Stimulated activated CD8-positive, alpha-beta memory T cell treated with anti-CD3 and anti-CD28 coated beads, Interleukin-15, amount 100 ng/mL, for 4 hours (primary cell): Measurements from ENCODE around the gene SGCD.

Source experiments
- DNase-seq, 2 donors: peaks; one replicate each; pipeline ENCODE4 v3.0.0-alpha.2; 2020; ENCODE audit warnings: low read depth in 2 of 2

SGCD gene

GRCh38 chr5:156326718-156327259, at the start of gene SGCD:
SGCD (plus strand) TSS chr5:156327164.
- DNase-seq = no peak

GRCh38 chr5:156277290-156277689, 49.7 kb upstream of the SGCD start:
- no peak for DNase-seq

- no peak for DNase-seq
Measured at GRCh38 chr5:156295431-156295830, 31.5 kb upstream of the SGCD start.

DNA sequence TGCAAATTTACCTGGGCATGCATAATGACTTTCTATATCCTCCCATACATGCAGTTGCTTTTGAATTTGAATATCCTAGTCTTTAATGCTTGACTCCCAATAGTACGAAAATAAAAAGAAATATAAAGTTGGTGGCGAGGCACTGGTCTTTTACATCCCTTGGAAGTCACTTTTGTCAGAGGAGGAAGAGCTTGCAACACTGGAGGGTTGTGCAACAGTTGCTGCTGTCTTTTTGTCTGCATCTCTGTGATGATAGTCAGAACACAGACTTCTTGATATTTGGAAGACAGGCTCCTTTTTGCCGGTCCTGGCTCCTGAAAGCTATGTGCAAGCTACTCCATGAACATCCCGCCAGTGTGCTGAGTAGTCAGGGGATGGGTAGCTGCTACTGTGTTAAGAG, 16.8 kb upstream of the SGCD start:
- no peak for DNase-seq

GRCh38 chr5:156312897-156313694, 13.9 kb upstream of the SGCD start:
- no peak for DNase-seq

- DNase-seq = no peak
Measured at GRCh38 chr5:156314416-156314815, 12.5 kb upstream of the SGCD start.

DNA sequence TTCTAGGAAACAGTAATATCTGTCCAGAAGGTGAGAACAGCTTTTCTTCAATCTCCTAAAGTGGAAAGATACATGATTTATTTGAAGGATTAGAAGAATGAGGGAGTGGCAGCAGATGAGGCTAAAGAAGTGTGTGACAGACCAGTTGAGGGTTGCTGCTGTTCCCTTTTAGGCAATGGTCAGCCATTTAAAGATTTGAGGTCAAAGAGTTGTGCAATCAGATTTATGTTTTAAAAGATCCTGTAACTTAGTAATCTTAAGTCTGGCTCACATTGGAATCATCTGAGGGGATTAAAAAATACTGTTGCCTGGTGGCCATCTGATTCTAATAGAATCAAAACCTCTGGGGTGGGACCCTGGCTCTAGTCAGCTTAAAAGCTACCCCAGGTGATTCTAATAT, 4.3 kb upstream of the SGCD start:
- no peak for DNase-seq

GRCh38 chr5:156327296-156327695, 332 bp downstream of the SGCD start:
- no peak for DNase-seq

GRCh38 chr5:156328161-156328560, 1.2 kb downstream of the SGCD start:
- no peak for DNase-seq

DNA sequence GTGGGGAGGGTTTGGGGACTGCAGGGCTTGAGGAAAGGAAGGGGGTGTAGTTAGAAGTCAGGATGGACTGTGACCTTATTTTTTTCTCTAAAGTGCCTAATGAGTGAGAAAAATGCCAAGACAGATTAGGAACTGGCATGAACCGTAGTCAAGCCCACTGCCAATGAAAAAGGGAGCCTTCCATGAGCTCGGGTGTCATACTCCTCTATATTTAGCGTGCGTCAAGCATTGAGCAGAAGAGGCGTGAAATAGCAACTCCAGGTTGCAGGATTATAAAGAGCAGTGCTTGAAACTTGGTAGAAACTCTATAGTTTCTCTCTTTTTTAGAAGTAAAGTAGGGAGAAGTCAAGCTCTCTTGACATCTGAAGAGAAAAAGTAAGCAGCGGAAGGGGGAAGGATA, 1.8 kb downstream of the SGCD start:
- no peak for DNase-seq

DNA sequence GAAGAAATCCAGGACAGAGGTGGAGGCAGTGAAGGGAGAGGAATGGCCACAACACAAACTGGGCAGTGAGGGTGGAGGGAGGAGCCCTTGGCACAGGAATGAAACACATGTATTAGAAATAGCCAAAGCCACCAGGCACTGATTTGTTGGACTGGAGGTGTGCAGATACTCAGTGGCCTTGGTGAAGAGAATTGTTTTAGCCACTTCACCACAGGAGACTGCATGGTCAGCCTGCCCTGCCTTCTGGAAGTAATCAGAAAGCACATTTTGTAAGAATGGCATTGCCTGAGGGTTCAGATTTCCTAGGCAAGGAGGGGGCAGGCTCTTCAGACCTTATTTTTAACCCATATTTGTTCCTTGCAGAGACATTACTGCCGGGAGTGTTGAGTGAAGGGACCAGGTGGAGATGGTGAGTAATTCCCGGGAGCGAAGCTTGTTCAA, 2.2 kb downstream of the SGCD start:
- no peak for DNase-seq

GRCh38 chr5:156330141-156330870, 3.3 kb downstream of the SGCD start:
- DNase-seq = no peak

- DNase-seq = no peak
Measured at GRCh38 chr5:156331181-156331580, 4.2 kb downstream of the SGCD start.

GRCh38 chr5:156331845-156332244, 4.9 kb downstream of the SGCD start:
- no peak for DNase-seq

- DNase-seq = no peak
Measured at GRCh38 chr5:156332245-156332644, 5.3 kb downstream of the SGCD start.

DNA sequence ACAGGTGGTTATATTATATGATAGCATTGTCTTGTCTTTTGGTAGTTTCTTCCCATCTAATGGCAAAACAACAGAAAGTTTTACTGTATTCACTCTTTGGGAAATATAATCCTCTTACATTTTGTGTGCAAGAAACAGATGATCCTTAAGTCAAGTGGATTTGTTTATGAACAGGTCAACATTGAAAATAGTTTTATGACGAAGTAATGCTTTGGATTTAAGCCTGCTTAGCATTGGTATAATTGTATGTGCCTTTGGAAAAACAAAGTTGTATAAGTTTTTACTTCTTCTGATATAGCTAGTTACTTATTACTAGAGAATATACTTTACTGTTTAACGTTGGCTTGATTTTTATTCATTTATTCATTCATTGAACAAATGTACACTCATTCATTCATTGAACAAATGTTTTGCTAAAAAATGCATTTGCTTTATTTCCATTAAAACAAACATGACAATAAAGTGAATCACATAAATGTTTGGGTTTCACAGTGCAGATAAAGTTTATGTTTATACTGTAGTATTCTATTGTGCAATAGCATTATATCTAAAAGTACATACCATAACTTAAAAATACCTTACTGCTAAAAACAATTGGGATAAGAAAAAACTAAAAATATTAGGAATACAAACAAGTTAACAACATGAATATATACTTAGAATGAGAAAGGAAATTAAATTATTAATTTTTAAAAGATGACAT, 12.3 kb downstream of the SGCD start:
- DNase-seq = no peak

DNA sequence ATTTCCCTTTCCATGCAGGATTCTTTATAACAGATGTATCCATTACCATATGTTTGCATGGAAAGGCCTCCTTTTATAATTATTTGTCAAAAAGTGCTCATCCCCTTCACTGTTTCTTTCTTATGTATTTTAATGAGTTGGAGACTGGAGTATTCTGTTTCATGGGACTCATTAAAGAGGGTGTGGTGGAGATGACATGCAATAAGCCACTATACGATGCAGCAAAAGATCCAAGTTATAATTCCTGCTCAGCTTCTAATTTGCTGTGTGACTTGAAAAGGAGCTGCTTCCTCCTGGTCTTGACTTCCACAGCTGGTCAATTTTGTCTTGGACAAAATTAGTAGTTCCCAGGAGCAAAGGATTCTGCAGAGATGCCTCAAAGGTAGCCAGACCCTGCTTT, 13.9 kb downstream of the SGCD start:
- DNase-seq = no peak

DNA sequence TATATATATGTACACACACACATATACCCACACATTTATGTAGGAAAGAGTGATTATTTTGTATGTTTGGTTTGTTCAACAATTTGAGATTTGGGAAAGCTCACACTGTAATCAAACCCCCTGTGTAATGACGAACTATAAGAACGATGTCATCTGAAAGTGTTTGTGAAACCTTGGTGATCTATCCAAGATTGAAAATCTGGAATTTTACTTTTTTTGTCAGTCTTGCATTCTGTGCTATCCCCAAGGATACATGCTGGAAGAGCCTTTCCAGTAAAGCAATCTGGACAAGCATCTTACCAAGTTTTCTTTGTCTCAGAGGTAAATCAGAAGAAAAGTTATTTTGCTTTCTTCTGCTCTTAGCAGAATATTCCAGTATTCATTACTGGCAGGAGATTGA, 23.3 kb downstream of the SGCD start:
- no peak for DNase-seq

- no peak for DNase-seq
Measured at GRCh38 chr5:156351423-156351822, 24.5 kb downstream of the SGCD start.

- no peak for DNase-seq
Measured at GRCh38 chr5:156354571-156354970, 27.6 kb downstream of the SGCD start.

GRCh38 chr5:156356238-156356637, 29.3 kb downstream of the SGCD start:
- no peak for DNase-seq

DNA sequence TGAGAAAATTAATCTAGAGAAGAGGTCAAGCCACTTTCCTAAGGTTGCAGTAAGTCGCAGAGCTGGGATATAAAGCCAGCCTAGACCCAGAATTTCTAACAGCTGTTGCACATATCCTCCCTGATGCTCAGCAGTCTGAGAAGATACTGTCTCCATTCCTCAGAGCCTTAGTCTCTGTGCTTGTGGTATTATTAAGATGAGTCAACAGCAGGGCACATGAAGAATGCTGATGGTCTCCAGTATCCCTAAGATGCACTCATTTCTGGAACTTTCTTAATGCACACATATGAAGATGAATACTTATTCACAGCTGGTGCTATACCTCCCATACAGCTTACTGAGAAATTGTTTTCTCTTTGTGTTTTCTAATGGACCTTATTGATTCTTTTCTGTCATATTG, 32.5 kb downstream of the SGCD start:
- no peak for DNase-seq
